Stimulated activated naive CD8-positive, alpha-beta T cell treated with anti-CD3 and anti-CD28 coated beads, Interleukin-15, amount 100 ng/mL, for 72 hours (primary cell): ENCODE results near the gene ACVR1.

ENCODE experiments used
- ATAC-seq: fragments of 150-1000 bp; cut with Tn5 transposase; 2 replicates; pipeline ENCODE4 v1.10.0; 2021; ENCODE audit warnings: mild to moderate bottlenecking, moderate library complexity
- DNase-seq, 2 donors: peaks; one replicate each; pipeline ENCODE4 v3.0.0; 2021 to 2022
- H3K27ac Mint-ChIP-seq, 2 donors: one replicate each; pipeline ENCODE4 v1.8.0; 2022; ENCODE audit warnings: mild to moderate bottlenecking in 2 of 2, mixed read lengths in 2 of 2, moderate library complexity in 2 of 2
- H3K27me3 Mint-ChIP-seq: one replicate; pipeline ENCODE4 v1.8.0; 2022; ENCODE audit warnings: mixed read lengths
- H3K4me1 Mint-ChIP-seq: one replicate; pipeline ENCODE4 v1.8.0; 2022; ENCODE audit warnings: mild to moderate bottlenecking, mixed read lengths
- H3K4me3 Mint-ChIP-seq, 2 donors: one replicate each; pipeline ENCODE4 v1.8.0; 2022; ENCODE audit warnings: mild to moderate bottlenecking in 2 of 2, mixed read lengths in 2 of 2, moderate library complexity in 1 of 2
- H3K9me3 Mint-ChIP-seq, 2 donors: one replicate each; pipeline ENCODE4 v1.8.0; 2022; ENCODE audit warnings: mixed read lengths in 2 of 2

The ACVR1 gene

GRCh38 chr2:157874997-157875640, 1.0 kb downstream of the ACVR1 start:
- Mint-ChIP-seq H3K4me1 (peaks cover 43% of the 10 kb centered on the region), H3K9me3 (no peaks in the 10 kb centered on the region), H3K4me3 (peak overlapping the region; percentile 86 to 89), H3K27ac (peak overlapping the region; percentile 58 to 84), H3K27me3 (no peaks in the 10 kb centered on the region)
- DNase-seq (no peak), ATAC-seq (no peak)

GRCh38 chr2:157874348-157874747, 1.8 kb downstream of the ACVR1 start:
- H3K4me3 Mint-ChIP-seq = peak overlapping the region; percentile 86 to 89
- DNase-seq (no peak), ATAC-seq (no peak)
- H3K27me3 Mint-ChIP-seq = no peaks in the 10 kb centered on the region
- peaks cover 48% of the 10 kb centered on the region for H3K4me1 Mint-ChIP-seq
- no peak overlapping the region for H3K27ac Mint-ChIP-seq
- H3K9me3 Mint-ChIP-seq = no peaks in the 10 kb centered on the region

GRCh38 chr2:157872791-157873190, 3.3 kb downstream of the ACVR1 start:
- Mint-ChIP-seq H3K4me1 (peaks cover 56% of the 10 kb centered on the region), H3K27me3 (no peaks in the 10 kb centered on the region), H3K9me3 (no peaks in the 10 kb centered on the region), H3K4me3 (no peak overlapping the region), H3K27ac (no peak overlapping the region)
- ATAC-seq = no peak
- no peak for DNase-seq

- DNase-seq = no peak
- ATAC-seq = no peak
- H3K4me1 Mint-ChIP-seq = peaks cover 55% of the 10 kb centered on the region
- H3K4me3 Mint-ChIP-seq = no peak overlapping the region
- no peaks in the 10 kb centered on the region for H3K27me3 Mint-ChIP-seq
- H3K27ac Mint-ChIP-seq = no peak overlapping the region
- H3K9me3 Mint-ChIP-seq = no peaks in the 10 kb centered on the region
Observed at GRCh38 chr2:157871415-157871814, 4.7 kb downstream of the ACVR1 start.

GRCh38 chr2:157868993-157869392, 7.1 kb downstream of the ACVR1 start:
- DNase-seq (no peak), ATAC-seq (no peak)
- H3K27ac Mint-ChIP-seq = no peak overlapping the region
- no peaks in the 10 kb centered on the region for H3K27me3 Mint-ChIP-seq
- H3K4me1 Mint-ChIP-seq = peaks cover 51% of the 10 kb centered on the region
- no peak overlapping the region for H3K4me3 Mint-ChIP-seq
- no peaks in the 10 kb centered on the region for H3K9me3 Mint-ChIP-seq

GRCh38 chr2:157867703-157868102, 8.4 kb downstream of the ACVR1 start:
- no peak for DNase-seq
- no peaks in the 10 kb centered on the region for H3K27me3 Mint-ChIP-seq
- H3K27ac Mint-ChIP-seq = no peak overlapping the region
- no peak overlapping the region for H3K4me3 Mint-ChIP-seq
- peaks cover 40% of the 10 kb centered on the region for H3K4me1 Mint-ChIP-seq
- no peaks in the 10 kb centered on the region for H3K9me3 Mint-ChIP-seq
- no peak for ATAC-seq

DNA sequence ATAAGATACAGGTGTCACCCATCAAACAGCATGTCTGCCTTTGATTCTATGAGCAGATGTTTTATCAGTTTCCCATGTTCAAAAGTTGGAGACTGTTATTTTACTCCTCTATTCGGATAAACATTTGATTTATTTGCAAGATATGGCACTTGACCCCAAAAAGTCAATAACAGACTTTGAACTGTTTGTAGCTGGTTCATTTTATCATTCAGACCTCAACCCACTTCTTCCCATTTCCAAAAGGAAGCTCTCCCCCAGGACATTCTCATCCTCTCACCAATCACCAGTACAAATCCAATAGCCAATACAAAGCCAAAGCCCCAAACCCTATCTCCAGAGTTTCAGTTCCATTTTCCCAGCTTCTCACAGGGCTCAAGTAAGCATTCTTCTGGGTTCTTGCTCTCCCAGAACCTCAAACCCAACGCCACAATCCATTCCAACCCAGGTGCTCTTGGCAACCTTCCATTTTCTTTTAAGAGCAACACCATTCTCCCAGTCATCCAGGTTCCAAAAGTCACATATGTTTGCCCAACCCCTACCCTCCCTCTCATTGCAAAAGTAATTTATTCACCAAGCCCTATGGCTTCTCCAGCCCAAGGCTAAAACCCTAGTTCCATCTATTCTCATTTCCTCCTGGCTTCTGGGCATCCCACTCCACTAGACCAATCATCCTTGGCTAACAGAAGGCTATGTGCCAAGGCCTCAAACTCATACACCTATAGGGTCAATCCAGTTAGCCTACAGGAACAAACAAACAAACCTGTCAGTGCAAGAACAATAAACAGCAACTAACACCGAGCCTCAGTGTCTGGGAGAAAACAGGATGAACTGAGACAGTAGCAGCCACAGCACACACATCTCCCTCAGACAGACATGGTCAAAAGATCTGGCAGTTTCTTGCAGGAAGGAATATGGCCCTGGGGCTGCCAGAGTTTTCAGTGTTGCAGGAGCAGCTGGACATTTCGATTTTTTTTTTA, 9.2 kb downstream of the ACVR1 start:
- no peak overlapping the region for H3K27ac Mint-ChIP-seq
- DNase-seq = no peak
- no peak overlapping the region for H3K4me3 Mint-ChIP-seq
- peaks cover 40% of the 10 kb centered on the region for H3K4me1 Mint-ChIP-seq
- no peak for ATAC-seq
- H3K9me3 Mint-ChIP-seq = no peaks in the 10 kb centered on the region
- no peaks in the 10 kb centered on the region for H3K27me3 Mint-ChIP-seq

- Mint-ChIP-seq H3K9me3 (no peaks in the 10 kb centered on the region), H3K4me3 (no peak overlapping the region), H3K4me1 (peaks cover 40% of the 10 kb centered on the region), H3K27me3 (no peaks in the 10 kb centered on the region), H3K27ac (no peak overlapping the region)
- DNase-seq = no peak
- no peak for ATAC-seq
Observed at GRCh38 chr2:157866202-157866601, 9.9 kb downstream of the ACVR1 start.

DNA sequence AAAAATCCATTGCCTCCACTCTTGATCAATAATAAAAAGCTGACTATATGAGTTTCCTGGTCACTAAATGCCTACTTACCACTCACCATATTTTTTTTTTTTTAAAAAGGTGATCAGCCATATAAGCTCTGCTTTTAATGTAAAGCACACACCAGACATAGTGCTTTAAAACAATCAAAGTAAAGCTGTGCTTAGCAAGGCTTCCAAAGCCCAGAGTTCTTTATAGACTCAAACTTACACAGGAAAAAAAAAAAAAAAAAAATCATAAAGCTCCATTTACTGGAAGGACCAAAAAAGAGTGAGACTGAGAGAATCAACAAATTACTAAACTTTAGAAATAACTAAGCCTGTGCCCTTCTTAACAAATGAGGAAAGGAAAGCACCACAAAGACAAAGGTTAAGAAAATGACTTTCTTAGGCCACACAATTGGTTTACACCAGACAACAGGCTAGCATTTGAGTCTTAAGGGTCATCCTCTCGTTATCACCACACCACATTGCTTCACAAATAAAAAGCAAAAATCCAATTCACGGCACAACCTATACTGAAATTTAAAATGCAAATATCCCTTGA, 11.2 kb downstream of the ACVR1 start:
- no peak for DNase-seq
- Mint-ChIP-seq H3K4me1 (peaks cover 31% of the 10 kb centered on the region), H3K4me3 (no peak overlapping the region), H3K27me3 (no peaks in the 10 kb centered on the region), H3K9me3 (no peaks in the 10 kb centered on the region), H3K27ac (peak overlapping the region in 1 of 2 donors; percentile 53)
- no peak for ATAC-seq

DNA sequence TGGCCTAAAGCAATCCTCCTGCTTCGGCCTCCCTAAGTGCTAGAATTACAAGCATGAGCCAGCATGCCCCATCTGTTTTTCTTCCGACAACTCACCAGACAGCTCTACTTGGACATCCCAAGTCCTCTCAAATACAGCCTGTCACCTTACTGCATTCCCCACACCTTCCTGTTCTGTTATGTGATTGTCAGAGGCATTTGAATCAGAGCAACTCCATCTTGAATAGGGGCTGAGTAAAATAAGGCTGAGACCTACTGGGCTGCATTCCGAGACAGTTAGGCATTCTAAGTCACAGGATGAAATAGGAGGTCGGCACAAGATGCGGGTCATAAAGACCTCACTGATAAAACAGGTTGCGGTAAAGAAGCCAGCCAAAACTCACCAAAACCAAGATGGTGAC, 17.3 kb downstream of the ACVR1 start:
- Mint-ChIP-seq H3K4me1 (peaks cover 15% of the 10 kb centered on the region), H3K27me3 (no peaks in the 10 kb centered on the region), H3K9me3 (no peaks in the 10 kb centered on the region), H3K27ac (no peak overlapping the region), H3K4me3 (no peak overlapping the region)
- ATAC-seq (no peak), DNase-seq (no peak)

DNA sequence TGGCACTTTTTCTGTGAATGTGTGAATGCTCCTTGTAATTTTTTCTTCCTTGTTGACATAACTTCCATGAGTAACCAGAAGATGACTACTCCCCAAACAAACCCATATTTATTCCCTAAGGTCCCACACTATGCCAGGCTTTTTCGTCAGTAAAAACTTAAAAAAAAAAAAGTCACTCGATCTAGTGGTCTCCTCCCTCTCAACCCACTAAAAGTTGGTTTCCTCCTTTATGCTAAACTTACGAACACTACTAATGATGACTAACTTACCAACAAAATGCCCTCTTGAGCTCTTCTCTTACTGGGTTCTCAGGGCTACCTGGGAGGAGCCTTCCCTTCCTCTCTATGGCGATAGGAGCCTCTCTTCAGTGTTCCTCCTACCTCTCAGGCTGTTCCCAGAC, 18.2 kb downstream of the ACVR1 start:
- Mint-ChIP-seq H3K4me3 (no peak overlapping the region), H3K27ac (peak overlapping the region; percentile 1 to 44)

DNA sequence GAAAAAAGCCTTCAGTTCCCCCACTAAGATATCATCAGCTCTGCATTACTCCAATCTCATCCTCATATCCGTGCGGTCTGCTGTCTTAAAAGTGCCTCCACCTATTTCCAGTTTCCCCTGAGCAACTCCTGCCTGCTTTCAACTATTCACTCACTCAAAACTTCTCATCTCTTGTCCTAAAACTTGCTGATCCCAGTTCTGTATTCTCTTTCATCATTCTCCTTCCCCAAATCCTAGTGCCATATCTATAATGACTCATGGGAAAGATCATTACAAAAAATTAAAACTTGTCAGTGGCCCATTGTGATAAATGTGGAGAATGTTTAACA, 20.0 kb downstream of the ACVR1 start:
- ATAC-seq = no peak
- Mint-ChIP-seq H3K4me1 (peaks cover 21% of the 10 kb centered on the region), H3K27ac (no peak overlapping the region), H3K9me3 (no peaks in the 10 kb centered on the region), H3K27me3 (no peaks in the 10 kb centered on the region), H3K4me3 (no peak overlapping the region)
- DNase-seq = no peak

More for the DNA sequence above, 18.2 kb downstream of the ACVR1 start:
- Mint-ChIP-seq H3K9me3 (no peaks in the 10 kb centered on the region), H3K4me1 (peaks cover 21% of the 10 kb centered on the region), H3K27me3 (no peaks in the 10 kb centered on the region)
- DNase-seq (no peak), ATAC-seq (no peak)

DNA sequence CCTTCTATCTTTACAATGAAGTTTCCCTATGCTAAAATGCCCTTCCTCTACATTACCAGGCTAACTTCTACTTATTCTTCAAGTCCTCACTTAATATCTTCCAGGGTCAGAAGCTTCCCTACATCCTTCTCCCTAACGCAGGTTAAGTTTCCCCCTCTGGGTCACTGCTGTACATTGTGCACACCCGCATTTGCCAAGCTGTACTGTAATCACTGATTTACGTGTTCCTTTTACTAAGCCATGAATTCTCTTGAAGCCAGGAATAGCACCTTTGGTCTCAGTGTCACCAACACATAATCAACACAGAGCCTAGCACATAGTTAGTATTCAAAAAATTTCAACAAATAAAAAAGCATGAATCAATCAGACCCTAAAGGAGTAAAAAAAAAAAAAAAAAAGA, 22.3 kb downstream of the ACVR1 start:
- H3K27ac Mint-ChIP-seq = no peak overlapping the region
- H3K4me1 Mint-ChIP-seq = peaks cover 21% of the 10 kb centered on the region

DNA sequence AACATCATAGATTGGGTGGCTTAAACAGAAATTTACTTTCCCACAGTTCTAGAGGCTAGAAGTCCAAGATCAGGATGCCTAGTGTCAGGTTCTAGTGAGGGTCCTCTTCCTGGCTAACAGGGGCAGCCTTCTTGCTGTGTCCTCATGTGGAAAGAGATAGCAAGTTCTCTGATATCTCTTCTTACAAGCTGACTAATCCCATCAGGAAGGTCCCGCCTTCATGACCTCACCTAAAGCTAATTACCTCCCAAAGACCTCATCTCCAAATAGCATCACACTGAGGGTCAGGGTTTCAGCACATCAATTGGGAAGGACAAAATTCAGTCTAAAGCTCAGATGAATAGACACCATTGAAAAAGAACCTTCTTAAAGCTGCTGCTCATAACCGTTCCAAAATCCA, 22.9 kb downstream of the ACVR1 start:
- Mint-ChIP-seq H3K4me1 (peaks cover 20% of the 10 kb centered on the region), H3K27me3 (no peaks in the 10 kb centered on the region), H3K27ac (no peak overlapping the region), H3K9me3 (no peaks in the 10 kb centered on the region), H3K4me3 (no peak overlapping the region)
- no peak for ATAC-seq
- no peak for DNase-seq

More for the DNA sequence above, 22.3 kb downstream of the ACVR1 start:
- Mint-ChIP-seq H3K27me3 (no peaks in the 10 kb centered on the region), H3K4me3 (no peak overlapping the region), H3K9me3 (no peaks in the 10 kb centered on the region)
- no peak for ATAC-seq
- no peak for DNase-seq

GRCh38 chr2:157849591-157849990, 26.5 kb downstream of the ACVR1 start:
- H3K27ac Mint-ChIP-seq = no peak overlapping the region
- H3K4me1 Mint-ChIP-seq = peaks cover 17% of the 10 kb centered on the region
- ATAC-seq (no peak), DNase-seq (no peak)
- peaks cover 4 to 7% of the 10 kb centered on the region in 2 donors for H3K9me3 Mint-ChIP-seq
- no peak overlapping the region for H3K4me3 Mint-ChIP-seq
- no peaks in the 10 kb centered on the region for H3K27me3 Mint-ChIP-seq

GRCh38 chr2:157848213-157848612, 27.9 kb downstream of the ACVR1 start:
- Mint-ChIP-seq H3K27ac (no peak overlapping the region), H3K27me3 (no peaks in the 10 kb centered on the region), H3K4me1 (peaks cover 9% of the 10 kb centered on the region), H3K9me3 (peaks cover 4 to 7% of the 10 kb centered on the region in 2 donors), H3K4me3 (no peak overlapping the region)
- ATAC-seq (no peak), DNase-seq (no peak)
